Mesenchymal stem cell (in vitro differentiated cells and primary cell): Measurements from ENCODE around the gene GRK2.

Experiments
- DNase-seq: peaks from one replicate; pipeline ENCODE4 v3.0.0-alpha.2; 2013
- H2AFZ ChIP-seq: one replicate; pipeline ENCODE4 v1.6.1; 2013; ENCODE audit warnings: low read depth, mild to moderate bottlenecking, control low read depth, inconsistent platforms, low read length, moderate library complexity
- H2AK5ac ChIP-seq: 2 replicates; pipeline ENCODE4 v1.6.1; 2013; ENCODE audit warnings: low read length, moderate library complexity, mild to moderate bottlenecking, inconsistent platforms; ENCODE audit not compliant: severe bottlenecking
- H2BK120ac ChIP-seq: one replicate; pipeline ENCODE4 v1.6.1; 2013; ENCODE audit warnings: low read depth, mild to moderate bottlenecking, inconsistent platforms, low read length, moderate library complexity
- H2BK12ac ChIP-seq, 2 experiments: one replicate each; pipeline ENCODE4 v1.6.1; 2013; ENCODE audit warnings: inconsistent platforms in 2 of 2, low read length in 2 of 2, mild to moderate bottlenecking in 2 of 2, moderate library complexity in 2 of 2, control low read depth in 1 of 2
- H2BK15ac ChIP-seq: one replicate; pipeline ENCODE4 v1.6.1; 2013; ENCODE audit warnings: mild to moderate bottlenecking, low read depth, inconsistent platforms; ENCODE audit not compliant: poor library complexity, severe bottlenecking
- H2BK5ac ChIP-seq: 2 replicates; pipeline ENCODE4 v1.6.1; 2013; ENCODE audit warnings: low read depth, mild to moderate bottlenecking, low read length, control low read depth, inconsistent platforms; ENCODE audit not compliant: poor library complexity, severe bottlenecking
- H3K14ac ChIP-seq, 2 experiments: one replicate each; pipeline ENCODE4 v1.6.1; 2013; ENCODE audit warnings: inconsistent platforms in 2 of 2, low read length in 2 of 2, control low read depth in 1 of 2, mild to moderate bottlenecking in 1 of 2, moderate library complexity in 1 of 2
- H3K18ac ChIP-seq, 2 experiments: one replicate each; pipeline ENCODE4 v1.6.1; 2013; ENCODE audit warnings: inconsistent platforms in 2 of 2, low read length in 2 of 2, control low read depth in 1 of 2, low read depth in 1 of 2, mild to moderate bottlenecking in 1 of 2
- H3K23ac ChIP-seq, 2 experiments: one replicate each; pipeline ENCODE4 v1.6.1; 2013; ENCODE audit warnings: inconsistent platforms in 2 of 2, low read length in 2 of 2, mild to moderate bottlenecking in 2 of 2, moderate library complexity in 2 of 2, control low read depth in 1 of 2
- H3K27ac ChIP-seq: 2 replicates; pipeline ENCODE4 v1.5.1; 2013; ENCODE audit warnings: mild to moderate bottlenecking, moderate library complexity, low read length, control low read depth, inconsistent platforms; ENCODE audit not compliant: poor library complexity, severe bottlenecking
- H3K27me3 ChIP-seq, 2 experiments: 2 replicates each; pipeline versions ENCODE4 v1.6.1 to v1.7.0; 2013; ENCODE audit warnings: low read length in 2 of 2, mild to moderate bottlenecking in 2 of 2, moderate library complexity in 2 of 2, control low read depth in 1 of 2, inconsistent platforms in 1 of 2; ENCODE audit not compliant: control insufficient read depth in 1 of 2, insufficient read depth in 1 of 2
- H3K36me3 ChIP-seq, 2 experiments: 2 replicates each; pipeline versions ENCODE4 v1.6.1 to v1.7.0; 2013; ENCODE audit warnings: low read length in 2 of 2, control low read depth in 1 of 2, inconsistent platforms in 1 of 2, low read depth in 1 of 2, mild to moderate bottlenecking in 1 of 2; ENCODE audit not compliant: insufficient read depth in 2 of 2, control insufficient read depth in 1 of 2
- H3K4ac ChIP-seq, 2 experiments: one replicate each; pipeline ENCODE4 v1.6.1; 2013; ENCODE audit warnings: inconsistent platforms in 2 of 2, low read length in 2 of 2, mild to moderate bottlenecking in 2 of 2, moderate library complexity in 2 of 2, control low read depth in 1 of 2, low read depth in 1 of 2
- H3K4me1 ChIP-seq: 2 replicates; pipeline ENCODE4 v1.6.1; 2013; ENCODE audit warnings: low read depth, low read length, control low read depth; ENCODE audit not compliant: control insufficient read depth, insufficient read depth
- H3K4me2 ChIP-seq: 2 replicates; pipeline ENCODE4 v1.6.1; 2013; ENCODE audit warnings: low read length, mild to moderate bottlenecking, inconsistent platforms; ENCODE audit not compliant: poor library complexity, severe bottlenecking
- H3K4me3 ChIP-seq, 2 experiments: 2 replicates each; pipeline versions ENCODE4 v1.5.1 to v1.7.0; 2013; ENCODE audit warnings: low read length in 2 of 2, mild to moderate bottlenecking in 2 of 2, control low read depth in 1 of 2, low read depth in 1 of 2; ENCODE audit not compliant: insufficient read depth in 1 of 2
- H3K79me1 ChIP-seq: replicated peaks from 2 replicates; pipeline ENCODE4 v1.6.1; 2013; ENCODE audit warnings: mild to moderate bottlenecking, control low read depth, low read length, inconsistent platforms; ENCODE audit not compliant: poor library complexity, severe bottlenecking
- H3K9ac ChIP-seq: 2 replicates; pipeline ENCODE4 v1.7.0; 2013; ENCODE audit warnings: mild to moderate bottlenecking, low read length, moderate library complexity
- H3K9me3 ChIP-seq: 2 replicates; pipeline ENCODE4 v1.7.0; 2013; ENCODE audit warnings: mild to moderate bottlenecking, low read length; ENCODE audit not compliant: control insufficient read depth
- H4K8ac ChIP-seq: one replicate; pipeline ENCODE4 v1.6.1; 2013; ENCODE audit warnings: inconsistent platforms, mild to moderate bottlenecking, low read length, moderate library complexity
- H4K91ac ChIP-seq: one replicate; pipeline ENCODE4 v1.6.1; 2013; ENCODE audit warnings: mild to moderate bottlenecking, low read length, inconsistent platforms
- WGBS: methylation state at CpG from one replicate; pipeline ENCODE4 v1.1.7; 2013; ENCODE audit warnings: mixed read lengths; 5-methylcytosine and 5-hydroxymethylcytosine counted together

Gene GRK2

GRCh38 chr11:67289651-67290479 lies 23.6 kb downstream of the GRK2 start:
- Histone ChIP-seq H3K36me3 (peaks cover 55 to 61% of the 10 kb centered on the region in 2 experiments), H3K4me1 (peaks cover 33% of the 10 kb centered on the region), H2BK120ac (peak overlapping the region; percentile 65), H3K4me3 (peak overlapping the region; percentile 63 to 90), H3K9me3 (peaks cover 3% of the 10 kb centered on the region), H3K27me3 (no peaks in the 10 kb centered on the region), H3K27ac (peak overlapping the region; percentile 30), H2AFZ (no peak overlapping the region), H3K4ac (peak overlapping the region; percentile 10 to 96), H2AK5ac (peak overlapping the region; percentile 55), H2BK15ac (peak overlapping the region; percentile 97), H3K4me2 (peak overlapping the region; percentile 78), H3K23ac (peak overlapping the region in 1 of 2 experiments; percentile 75), H3K14ac (peak overlapping the region in 1 of 2 experiments; percentile 96), H2BK12ac (peak overlapping the region in 1 of 2 experiments; percentile 54), H4K91ac (peak overlapping the region; percentile 15), H4K8ac (peak overlapping the region; percentile 81), H2BK5ac (no peak overlapping the region), H3K9ac (peak overlapping the region; percentile 90), H3K18ac (peak overlapping the region; percentile 49 to 90), H3K79me1 (peaks cover 30% of the 10 kb centered on the region)
- DNase-seq: no peak
- 38% methylated on average over 35 of the region's 36 CpGs for WGBS

GRCh38 chr11:67290801-67291200 lies 24.5 kb downstream of the GRK2 start:
- no peak overlapping the region for H4K91ac ChIP-seq
- peaks cover 33% of the 10 kb centered on the region for H3K4me1 ChIP-seq
- H2BK120ac ChIP-seq: no peak overlapping the region
- no peak overlapping the region for H2BK5ac ChIP-seq
- H4K8ac ChIP-seq: no peak overlapping the region
- H2AK5ac ChIP-seq: no peak overlapping the region
- H3K4me2 ChIP-seq: no peak overlapping the region
- no peak overlapping the region for H2BK12ac ChIP-seq
- 95% methylated on average over 7 of the region's 7 CpGs for WGBS
- no peak overlapping the region for H2BK15ac ChIP-seq
- H3K27me3 ChIP-seq: no peaks in the 10 kb centered on the region
- no peak overlapping the region for H2AFZ ChIP-seq
- H3K36me3 ChIP-seq: peaks cover 52 to 62% of the 10 kb centered on the region in 2 experiments
- H3K4ac ChIP-seq: no peak overlapping the region
- H3K79me1 ChIP-seq: peaks cover 23% of the 10 kb centered on the region
- H3K14ac ChIP-seq: no peak overlapping the region
- H3K4me3 ChIP-seq: peak overlapping the region in 1 of 2 experiments; percentile 90
- peak overlapping the region; percentile 90 for H3K9ac ChIP-seq
- no peak overlapping the region for H3K27ac ChIP-seq
- H3K18ac ChIP-seq: no peak overlapping the region
- DNase-seq: no peak
- peaks cover 9% of the 10 kb centered on the region for H3K9me3 ChIP-seq
- no peak overlapping the region for H3K23ac ChIP-seq

GRCh38 chr11:67291481-67292381 lies 25.5 kb downstream of the GRK2 start:
- 97% methylated on average over 33 of the region's 33 CpGs for WGBS
- H3K18ac ChIP-seq: no peak overlapping the region
- no peaks in the 10 kb centered on the region for H3K27me3 ChIP-seq
- no peak overlapping the region for H2BK12ac ChIP-seq
- peaks cover 17% of the 10 kb centered on the region for H3K9me3 ChIP-seq
- H3K79me1 ChIP-seq: peaks cover 17% of the 10 kb centered on the region
- H3K23ac ChIP-seq: no peak overlapping the region
- H3K9ac ChIP-seq: peak overlapping the region; percentile 14
- no peak overlapping the region for H4K91ac ChIP-seq
- peak overlapping the region; percentile 27 for H4K8ac ChIP-seq
- no peak overlapping the region for H3K4me2 ChIP-seq
- no peak overlapping the region for H3K14ac ChIP-seq
- no peak overlapping the region for H2AFZ ChIP-seq
- H3K27ac ChIP-seq: no peak overlapping the region
- H3K36me3 ChIP-seq: peaks cover 46 to 65% of the 10 kb centered on the region in 2 experiments
- H2BK15ac ChIP-seq: no peak overlapping the region
- H3K4me3 ChIP-seq: peak overlapping the region in 1 of 2 experiments; percentile 90
- H3K4me1 ChIP-seq: peaks cover 33% of the 10 kb centered on the region
- H2BK5ac ChIP-seq: no peak overlapping the region
- no peak overlapping the region for H2AK5ac ChIP-seq
- DNase-seq: no peak
- no peak overlapping the region for H2BK120ac ChIP-seq
- no peak overlapping the region for H3K4ac ChIP-seq

GRCh38 chr11:67292671-67293070 lies 26.4 kb downstream of the GRK2 start:
- H3K23ac ChIP-seq: no peak overlapping the region
- H3K4me3 ChIP-seq: peak overlapping the region in 1 of 2 experiments; percentile 9
- no peak overlapping the region for H2BK12ac ChIP-seq
- no peak overlapping the region for H3K4me2 ChIP-seq
- no peak overlapping the region for H2AFZ ChIP-seq
- no peak for DNase-seq
- no peak overlapping the region for H3K27ac ChIP-seq
- H3K79me1 ChIP-seq: peaks cover 12% of the 10 kb centered on the region
- H2BK5ac ChIP-seq: no peak overlapping the region
- H3K9ac ChIP-seq: no peak overlapping the region
- H3K27me3 ChIP-seq: no peaks in the 10 kb centered on the region
- H4K91ac ChIP-seq: no peak overlapping the region
- no peak overlapping the region for H3K14ac ChIP-seq
- no peak overlapping the region for H3K4ac ChIP-seq
- H3K18ac ChIP-seq: no peak overlapping the region
- peaks cover 42 to 67% of the 10 kb centered on the region in 2 experiments for H3K36me3 ChIP-seq
- H4K8ac ChIP-seq: no peak overlapping the region
- no peak overlapping the region for H2AK5ac ChIP-seq
- WGBS: 100% methylated on average over 1 of the region's 3 CpGs
- peaks cover 17% of the 10 kb centered on the region for H3K9me3 ChIP-seq
- no peak overlapping the region for H2BK15ac ChIP-seq
- H2BK120ac ChIP-seq: no peak overlapping the region
- H3K4me1 ChIP-seq: peaks cover 28% of the 10 kb centered on the region
